Mucosa of rectum (tissue), 2 donors: ENCODE data around the gene ZNF445.
"Not testable (repeated sequence)": the region's sequence is repeated elsewhere in the genome, so short reads cannot be mapped to it uniquely, and the experiment has no call there.

Source experiments
- H3K27ac ChIP-seq, 2 donors: one replicate each; pipeline ENCODE4 v1.7.0; 2013; ENCODE audit warnings: inconsistent platforms in 2 of 2, low read depth in 2 of 2, low read length in 2 of 2
- H3K27me3 ChIP-seq, 2 donors: one replicate each; pipeline ENCODE4 v1.7.0; 2013; ENCODE audit warnings: low read length in 2 of 2; ENCODE audit not compliant: control insufficient read depth in 2 of 2, insufficient read depth in 2 of 2
- H3K36me3 ChIP-seq, 2 donors: one replicate each; pipeline ENCODE4 v1.7.0; 2013; ENCODE audit warnings: low read length in 2 of 2; ENCODE audit not compliant: control insufficient read depth in 2 of 2, insufficient read depth in 2 of 2
- H3K4me1 ChIP-seq, 2 donors: one replicate each; pipeline ENCODE4 v1.7.0; 2013; ENCODE audit warnings: low read length in 2 of 2, mild to moderate bottlenecking in 1 of 2; ENCODE audit not compliant: control insufficient read depth in 2 of 2, insufficient read depth in 2 of 2
- H3K4me3 ChIP-seq, 2 donors: one replicate each; pipeline ENCODE4 v1.7.0; 2013; ENCODE audit warnings: low read length in 2 of 2
- H3K9ac ChIP-seq, 2 donors: one replicate each; pipeline ENCODE4 v1.7.0; 2013; ENCODE audit warnings: low read length in 2 of 2, low read depth in 1 of 2, mild to moderate bottlenecking in 1 of 2
- H3K9me3 ChIP-seq, 2 donors: one replicate each; pipeline ENCODE4 v1.7.0; 2013; ENCODE audit warnings: low read length in 2 of 2; ENCODE audit not compliant: control insufficient read depth in 2 of 2
- donor health status: healthy.
- donor health status: Normal muscosa, but diverticular disease.

ZNF445 gene

DNA sequence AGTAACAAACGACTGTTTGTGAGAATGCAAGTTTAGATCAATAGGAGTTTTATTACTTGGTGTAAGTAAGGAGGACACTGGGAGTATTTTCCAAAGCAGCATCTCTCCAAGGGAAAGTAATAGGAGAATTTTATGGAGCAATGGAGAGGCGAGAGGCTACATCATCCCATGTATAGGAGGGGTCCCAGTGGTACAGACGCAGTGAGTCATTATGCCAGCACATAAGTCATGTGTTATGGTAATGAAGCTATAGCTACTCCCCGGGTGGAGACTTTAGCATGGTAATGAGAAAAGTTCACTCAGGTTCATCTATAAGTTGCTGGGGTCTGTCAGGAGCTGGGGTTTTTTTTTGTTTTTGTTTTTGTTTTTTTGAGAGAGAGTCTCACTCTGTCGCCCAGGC, 29.5 kb upstream of the ZNF445 start:
- Histone ChIP-seq H3K27me3 (no peaks in the 10 kb centered on the region), H3K4me3 (no peak overlapping the region), H3K9me3 (peaks cover 4 to 6% of the 10 kb centered on the region in 2 donors), H3K9ac (no peak overlapping the region), H3K36me3 (peaks cover 6 to 10% of the 10 kb centered on the region in 2 donors), H3K27ac (no peak overlapping the region), H3K4me1 (peaks cover 12 to 14% of the 10 kb centered on the region in 2 donors)

DNA sequence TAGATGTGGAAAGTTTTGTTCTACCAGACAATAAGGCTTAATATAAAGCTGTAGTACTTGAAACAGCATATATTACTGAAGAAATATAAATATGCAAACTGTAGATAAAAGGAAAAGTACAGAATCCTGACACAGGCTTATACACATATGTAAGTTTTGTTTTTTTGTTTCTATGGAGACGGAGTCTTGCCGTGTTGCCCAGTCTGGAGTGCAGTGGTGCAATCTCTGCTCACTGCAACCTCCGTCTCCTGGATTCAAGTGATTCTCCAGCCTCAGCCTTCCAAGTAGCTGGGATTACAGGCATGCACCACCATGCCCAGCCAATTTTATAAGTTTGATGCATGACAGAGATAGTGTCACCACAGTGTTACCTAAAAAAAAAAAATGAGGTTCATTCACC, 29.1 kb upstream of the ZNF445 start:
- Histone ChIP-seq H3K4me1 (peaks cover 11 to 12% of the 10 kb centered on the region in 2 donors), H3K4me3 (no peak overlapping the region), H3K9me3 (peaks cover 8 to 9% of the 10 kb centered on the region in 2 donors), H3K36me3 (peaks cover 10 to 14% of the 10 kb centered on the region in 2 donors), H3K9ac (no peak overlapping the region), H3K27me3 (no peaks in the 10 kb centered on the region), H3K27ac (no peak overlapping the region)

DNA sequence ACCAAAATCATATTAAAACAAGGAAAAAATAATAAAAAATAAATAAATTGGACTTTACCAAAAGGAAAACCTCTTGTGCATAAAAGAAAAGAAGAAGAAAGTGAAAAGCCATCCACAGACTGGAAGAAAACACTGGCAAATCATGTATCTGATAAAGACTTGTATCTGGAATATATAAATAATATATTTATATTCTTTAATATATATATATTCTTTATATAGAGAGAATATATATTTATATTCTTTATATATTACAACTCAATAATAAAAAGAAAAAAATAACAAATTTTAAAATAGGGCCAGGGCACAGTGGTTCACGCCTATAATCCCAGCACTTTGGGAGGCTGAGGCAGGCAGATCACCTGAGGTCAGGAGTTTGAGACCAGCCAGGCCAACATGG, 27.1 kb upstream of the ZNF445 start:
- H3K9me3 ChIP-seq: peaks cover 18 to 23% of the 10 kb centered on the region in 2 donors
- peaks cover 19 to 29% of the 10 kb centered on the region in 2 donors for H3K36me3 ChIP-seq
- H3K4me3 ChIP-seq: no peak overlapping the region
- no peaks in the 10 kb centered on the region for H3K27me3 ChIP-seq
- no peak overlapping the region for H3K9ac ChIP-seq
- H3K4me1 ChIP-seq: peaks cover 4% of the 10 kb centered on the region in 2 donors
- H3K27ac ChIP-seq: no peak overlapping the region

DNA sequence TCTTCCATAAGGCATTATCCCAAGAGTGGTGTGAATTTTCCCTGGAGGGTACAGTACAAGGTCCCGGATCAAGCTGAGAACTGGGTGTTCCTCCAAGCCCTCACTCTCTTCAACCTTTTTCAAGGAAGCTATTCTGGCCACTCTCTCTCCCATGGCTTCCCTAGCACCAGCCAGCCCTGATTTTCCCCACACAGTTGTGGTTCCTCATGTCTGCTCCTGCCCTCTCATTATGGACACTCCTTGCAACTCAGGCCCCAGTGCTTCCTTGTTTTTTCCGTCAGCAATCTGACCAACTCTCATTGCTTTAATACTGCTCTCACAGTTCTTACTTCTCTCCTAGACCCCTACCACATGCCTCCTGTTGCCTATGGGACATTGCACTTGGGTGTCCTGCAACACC, 25.7 kb upstream of the ZNF445 start:
- not testable (repeated sequence) for H3K4me1 ChIP-seq, H3K27ac ChIP-seq, H3K4me3 ChIP-seq, H3K27me3 ChIP-seq, H3K9ac ChIP-seq
- Histone ChIP-seq H3K36me3 (peaks cover 24 to 41% of the 10 kb centered on the region in 2 donors), H3K9me3 (peaks cover 25 to 32% of the 10 kb centered on the region in 2 donors)

DNA sequence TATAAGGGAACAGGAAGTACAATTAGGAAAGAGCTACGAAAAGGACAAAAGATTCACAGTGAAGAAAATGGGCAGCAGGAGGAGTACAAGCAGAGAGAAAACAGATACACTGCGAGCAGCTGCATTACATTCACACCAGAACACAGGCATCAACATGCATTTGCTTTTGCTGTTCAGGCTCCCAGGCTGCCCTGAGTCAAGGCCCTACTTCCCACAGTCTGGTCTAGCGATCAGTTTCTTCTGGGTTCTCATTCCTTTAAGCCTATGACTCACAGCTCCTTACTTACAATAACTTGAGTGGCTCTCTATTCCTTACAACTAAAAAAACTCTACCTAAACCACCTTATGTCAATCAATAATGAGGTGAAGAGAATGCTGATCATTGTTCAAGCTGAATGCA, 24.5 kb upstream of the ZNF445 start:
- Histone ChIP-seq H3K4me1 (no peaks in the 10 kb centered on the region), H3K27me3 (no peaks in the 10 kb centered on the region), H3K36me3 (peaks cover 24 to 45% of the 10 kb centered on the region in 2 donors), H3K9ac (no peak overlapping the region), H3K4me3 (no peak overlapping the region), H3K27ac (no peak overlapping the region), H3K9me3 (peaks cover 25 to 38% of the 10 kb centered on the region in 2 donors)

DNA sequence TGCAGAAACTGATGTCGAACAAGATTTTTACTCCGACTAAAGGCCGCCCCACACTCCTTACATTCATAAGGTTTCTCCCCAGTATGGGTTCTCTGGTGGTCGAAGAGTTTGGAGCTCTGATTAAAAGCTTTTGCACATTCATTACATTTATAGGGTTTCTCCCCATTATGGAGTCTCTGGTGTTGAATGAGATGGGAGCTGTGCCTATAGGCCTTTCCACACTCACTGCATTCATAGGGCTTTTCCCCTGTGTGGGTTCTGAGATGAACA, 22.4 kb upstream of the ZNF445 start:
- not testable (repeated sequence) for H3K27me3 ChIP-seq, H3K27ac ChIP-seq, H3K4me3 ChIP-seq, H3K9ac ChIP-seq, H3K4me1 ChIP-seq
- Histone ChIP-seq H3K9me3 (peaks cover 25 to 40% of the 10 kb centered on the region in 2 donors), H3K36me3 (peaks cover 30 to 40% of the 10 kb centered on the region in 2 donors)

DNA sequence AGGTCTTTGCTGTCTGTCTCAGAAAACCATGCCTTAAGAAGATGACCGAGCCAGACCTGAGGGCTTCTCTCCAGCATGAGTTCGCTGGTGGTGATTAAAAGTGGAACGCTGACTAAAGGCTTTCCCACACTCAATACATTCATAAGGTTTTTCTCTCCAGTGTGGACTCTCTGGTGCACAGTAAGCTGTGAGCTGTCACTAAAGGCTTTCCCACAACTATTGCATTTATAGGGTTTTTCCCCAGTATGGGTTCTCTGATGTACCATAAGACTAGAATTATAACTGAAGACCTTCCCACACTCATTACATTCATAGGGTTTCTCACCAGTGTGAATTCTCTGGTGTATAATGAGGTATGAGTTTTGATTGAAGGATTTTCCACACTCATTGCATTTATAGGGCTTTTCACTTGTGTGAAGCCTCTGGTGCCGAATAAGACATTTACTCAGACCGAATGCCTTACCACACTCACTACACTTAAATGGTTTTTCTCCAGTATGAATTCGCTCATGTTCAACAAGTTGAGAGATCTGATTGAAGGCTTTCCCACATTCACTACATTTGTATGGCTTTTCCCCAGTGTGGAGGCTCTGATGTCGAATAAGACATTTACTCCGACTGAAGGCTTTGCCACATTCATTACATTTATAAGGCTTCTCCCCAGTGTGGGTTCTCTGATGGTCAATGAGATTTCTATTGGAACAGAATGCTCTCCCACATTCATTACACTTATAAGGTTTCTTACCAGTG, 21.9 kb upstream of the ZNF445 start:
- no peaks in the 10 kb centered on the region for H3K27me3 ChIP-seq
- no peak overlapping the region for H3K4me3 ChIP-seq
- H3K36me3 ChIP-seq: peaks cover 30 to 40% of the 10 kb centered on the region in 2 donors
- H3K9me3 ChIP-seq: peaks cover 25 to 40% of the 10 kb centered on the region in 2 donors
- H3K4me1 ChIP-seq: no peaks in the 10 kb centered on the region
- H3K27ac ChIP-seq: no peak overlapping the region
- no peak overlapping the region for H3K9ac ChIP-seq

DNA sequence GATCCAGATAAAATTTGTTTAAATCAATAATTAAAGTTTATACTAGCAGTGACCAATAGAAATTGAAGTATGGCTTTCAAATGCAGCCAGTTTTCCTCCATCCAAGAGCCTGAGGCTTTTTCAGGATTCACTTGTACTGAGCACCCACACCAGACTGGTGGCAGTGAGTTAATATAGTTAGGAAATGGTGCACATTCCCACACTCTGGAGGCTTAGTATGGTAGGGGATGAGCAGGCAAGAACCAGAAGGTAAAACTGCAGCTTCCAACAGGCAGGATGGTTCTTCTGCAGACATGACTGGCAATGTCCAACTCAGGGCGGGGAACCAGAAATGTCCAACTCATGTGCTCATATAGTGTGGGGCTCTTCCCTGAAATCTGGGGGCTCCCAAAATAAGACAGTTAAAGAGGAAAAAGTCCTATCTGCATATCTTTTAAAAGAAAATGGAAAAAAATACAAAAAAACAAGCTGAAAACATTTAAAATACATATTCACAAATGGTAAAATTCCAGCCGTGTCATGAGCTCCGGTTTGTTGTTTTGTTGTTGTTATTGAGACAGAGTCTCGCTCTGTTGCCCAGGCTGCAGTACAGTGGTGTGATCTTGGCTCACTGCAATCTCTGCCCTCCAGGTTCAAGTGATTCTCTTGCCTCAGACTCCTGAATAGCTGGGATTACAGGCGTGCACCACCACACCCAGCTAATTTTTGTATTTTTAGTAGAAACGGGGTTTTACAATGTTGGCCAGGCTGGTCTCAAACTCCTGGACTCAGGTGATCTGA, 18.4 kb upstream of the ZNF445 start:
- H3K36me3 ChIP-seq: peaks cover 14 to 26% of the 10 kb centered on the region in 2 donors
- peaks cover 17 to 26% of the 10 kb centered on the region in 2 donors for H3K9me3 ChIP-seq
- no peaks in the 10 kb centered on the region for H3K4me1 ChIP-seq
- no peak overlapping the region for H3K4me3 ChIP-seq
- no peaks in the 10 kb centered on the region for H3K27me3 ChIP-seq
- no peak overlapping the region for H3K9ac ChIP-seq
- no peak overlapping the region for H3K27ac ChIP-seq

DNA sequence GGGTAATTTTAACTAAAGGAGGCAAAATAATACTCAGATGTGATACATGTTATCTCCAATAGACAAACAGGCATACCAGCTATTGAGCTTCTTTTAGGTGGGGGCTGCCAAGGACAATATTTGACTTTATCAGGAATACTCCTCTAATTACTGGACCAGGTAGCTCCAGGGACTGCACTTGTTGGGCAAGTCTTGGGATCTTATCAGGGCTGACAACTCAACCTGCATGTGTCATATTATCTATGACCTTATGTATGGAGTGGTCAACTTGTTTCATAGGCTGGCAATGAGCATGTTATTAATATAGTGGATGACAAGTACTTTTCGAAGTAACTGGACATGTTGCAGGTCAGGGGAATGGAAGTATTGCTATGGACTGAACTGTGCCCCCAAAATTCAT, 15.0 kb upstream of the ZNF445 start:
- no peak overlapping the region for H3K9ac ChIP-seq
- H3K4me3 ChIP-seq: no peak overlapping the region
- no peak overlapping the region for H3K27ac ChIP-seq
- no peaks in the 10 kb centered on the region for H3K4me1 ChIP-seq
- H3K36me3 ChIP-seq: peaks cover 2 to 6% of the 10 kb centered on the region in 2 donors
- peaks cover 10 to 11% of the 10 kb centered on the region in 2 donors for H3K9me3 ChIP-seq
- no peaks in the 10 kb centered on the region for H3K27me3 ChIP-seq

DNA sequence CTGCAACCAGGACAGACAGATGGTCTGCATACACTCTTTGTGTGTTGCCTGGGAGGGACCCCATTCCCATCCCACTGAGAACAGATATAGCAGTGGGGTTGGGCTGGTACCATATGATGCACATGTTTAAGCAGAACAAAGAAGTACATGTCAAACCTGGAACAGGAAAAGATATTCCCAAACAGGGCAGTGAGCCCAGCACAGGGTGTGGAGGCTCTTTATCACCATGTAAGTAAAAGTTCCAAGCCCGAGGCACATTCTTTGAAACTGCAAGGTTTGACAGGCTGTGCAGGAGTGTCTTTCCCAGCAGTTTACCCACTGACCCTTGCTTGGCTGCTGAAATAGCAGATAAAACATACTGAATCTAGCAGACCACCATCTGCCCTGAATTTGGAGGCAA, 5.3 kb upstream of the ZNF445 start:
- Histone ChIP-seq H3K4me3 (no peak overlapping the region), H3K27ac (no peak overlapping the region), H3K4me1 (peaks cover 0 to 3% of the 10 kb centered on the region in 2 donors), H3K36me3 (no peaks in the 10 kb centered on the region), H3K27me3 (no peaks in the 10 kb centered on the region), H3K9ac (no peak overlapping the region), H3K9me3 (no peaks in the 10 kb centered on the region)
